Measurements from ENCODE around the gene DEFB114.

DNA sequence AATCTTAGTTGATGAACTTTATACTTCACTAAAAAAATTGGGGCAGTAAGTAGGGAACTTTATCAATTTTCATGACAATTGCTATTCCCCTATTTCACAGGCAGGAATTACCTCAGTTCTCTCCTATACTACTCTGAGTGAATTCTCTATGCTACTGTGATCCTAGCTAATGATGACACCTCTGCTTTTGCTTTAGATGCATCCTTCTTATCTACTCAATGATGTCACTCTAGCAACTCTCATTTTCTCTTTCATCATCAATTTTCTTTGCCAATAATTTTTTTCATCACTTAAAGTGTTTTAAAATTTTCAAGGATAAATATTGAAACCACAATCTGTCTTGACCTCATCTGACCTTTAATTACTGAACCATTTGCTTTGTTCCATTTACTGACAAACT, 8.1 kb downstream of the DEFB114 start:
- TF ChIP-seq, protein P1, sequence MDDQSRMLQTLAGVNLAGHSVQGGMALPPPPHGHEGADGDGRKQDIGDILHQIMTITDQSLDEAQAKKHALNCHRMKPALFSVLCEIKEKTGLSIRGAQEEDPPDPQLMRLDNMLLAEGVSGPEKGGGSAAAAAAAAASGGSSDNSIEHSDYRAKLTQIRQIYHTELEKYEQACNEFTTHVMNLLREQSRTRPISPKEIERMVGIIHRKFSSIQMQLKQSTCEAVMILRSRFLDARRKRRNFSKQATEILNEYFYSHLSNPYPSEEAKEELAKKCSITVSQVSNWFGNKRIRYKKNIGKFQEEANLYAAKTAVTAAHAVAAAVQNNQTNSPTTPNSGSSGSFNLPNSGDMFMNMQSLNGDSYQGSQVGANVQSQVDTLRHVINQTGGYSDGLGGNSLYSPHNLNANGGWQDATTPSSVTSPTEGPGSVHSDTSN (IDR thresholded peaks at IDR 0.05), result no peak
- TF ChIP-seq, protein P2, sequence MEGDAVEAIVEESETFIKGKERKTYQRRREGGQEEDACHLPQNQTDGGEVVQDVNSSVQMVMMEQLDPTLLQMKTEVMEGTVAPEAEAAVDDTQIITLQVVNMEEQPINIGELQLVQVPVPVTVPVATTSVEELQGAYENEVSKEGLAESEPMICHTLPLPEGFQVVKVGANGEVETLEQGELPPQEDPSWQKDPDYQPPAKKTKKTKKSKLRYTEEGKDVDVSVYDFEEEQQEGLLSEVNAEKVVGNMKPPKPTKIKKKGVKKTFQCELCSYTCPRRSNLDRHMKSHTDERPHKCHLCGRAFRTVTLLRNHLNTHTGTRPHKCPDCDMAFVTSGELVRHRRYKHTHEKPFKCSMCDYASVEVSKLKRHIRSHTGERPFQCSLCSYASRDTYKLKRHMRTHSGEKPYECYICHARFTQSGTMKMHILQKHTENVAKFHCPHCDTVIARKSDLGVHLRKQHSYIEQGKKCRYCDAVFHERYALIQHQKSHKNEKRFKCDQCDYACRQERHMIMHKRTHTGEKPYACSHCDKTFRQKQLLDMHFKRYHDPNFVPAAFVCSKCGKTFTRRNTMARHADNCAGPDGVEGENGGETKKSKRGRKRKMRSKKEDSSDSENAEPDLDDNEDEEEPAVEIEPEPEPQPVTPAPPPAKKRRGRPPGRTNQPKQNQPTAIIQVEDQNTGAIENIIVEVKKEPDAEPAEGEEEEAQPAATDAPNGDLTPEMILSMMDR (IDR thresholded peaks at IDR 0.05), result no peak
- TF ChIP-seq MYC (IDR thresholded peaks at IDR 0.05; ENCODE audit: borderline replicate concordance, low read length) (no peak), POLR2A (IDR thresholded peaks at IDR 0.05; ENCODE audit: low read length) (no peak)
